GM21447 (cell line): Measurements from ENCODE around the gene OIP5.
"Not testable (repeated sequence)": the region's sequence is repeated elsewhere in the genome, so short reads cannot be mapped to it uniquely, and the experiment has no call there.

Experiments
- ATAC-seq: cut with Tn5 transposase; IDR thresholded peaks from one replicate; pipeline ENCODE4 v1.9.1; 2021; ENCODE audit not compliant: unreplicated experiment

Gene OIP5

DNA sequence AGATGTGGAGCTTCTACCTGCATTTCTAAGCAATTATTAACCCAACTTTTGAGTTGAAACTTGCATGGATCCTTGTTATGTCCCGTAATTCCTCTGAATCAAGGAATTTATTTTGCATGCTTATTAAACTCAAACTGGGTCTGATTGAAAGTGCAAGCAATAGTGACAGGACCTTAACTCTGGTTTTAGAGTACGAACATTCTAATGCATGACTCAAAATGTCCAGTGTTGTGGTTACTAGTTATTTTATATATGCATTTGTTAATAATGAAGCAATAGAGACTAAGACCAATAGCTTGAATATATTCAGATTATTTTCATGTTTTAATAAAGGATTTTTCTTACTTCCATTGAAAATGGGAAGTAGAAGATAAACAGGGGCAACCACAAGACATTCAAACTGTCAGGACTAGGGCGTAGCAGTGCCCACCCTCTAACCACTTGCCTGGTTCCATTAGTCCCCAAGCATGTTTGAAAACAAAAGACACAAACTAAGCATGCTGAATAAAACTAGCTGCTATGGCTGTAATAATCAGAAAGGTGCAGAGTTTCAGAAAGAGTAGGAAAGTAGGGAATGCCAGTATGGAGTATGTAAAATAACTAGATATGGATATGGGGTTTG is 28.1 kb downstream of the OIP5 start:
- ATAC-seq, result no peak

DNA sequence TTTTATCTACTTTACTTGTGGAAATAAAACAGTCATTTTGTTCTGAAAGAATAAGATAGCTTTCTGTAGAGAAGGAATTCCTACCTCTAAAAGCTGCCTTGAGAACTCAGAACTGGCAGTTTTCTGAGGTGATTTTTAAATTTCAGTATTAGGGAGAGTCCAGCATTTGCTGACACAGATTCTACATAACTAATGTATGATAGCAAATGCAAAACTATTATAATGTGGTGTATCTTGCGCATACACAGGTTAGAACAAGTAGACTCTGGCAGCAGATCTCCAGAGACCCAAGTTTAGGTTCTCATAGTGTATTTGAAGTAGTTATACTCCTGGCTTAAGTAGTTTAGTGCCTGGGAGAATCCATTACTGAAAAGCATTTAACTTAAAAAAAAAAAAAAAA is 30.8 kb downstream of the OIP5 start:
- ATAC-seq, result no peak

DNA sequence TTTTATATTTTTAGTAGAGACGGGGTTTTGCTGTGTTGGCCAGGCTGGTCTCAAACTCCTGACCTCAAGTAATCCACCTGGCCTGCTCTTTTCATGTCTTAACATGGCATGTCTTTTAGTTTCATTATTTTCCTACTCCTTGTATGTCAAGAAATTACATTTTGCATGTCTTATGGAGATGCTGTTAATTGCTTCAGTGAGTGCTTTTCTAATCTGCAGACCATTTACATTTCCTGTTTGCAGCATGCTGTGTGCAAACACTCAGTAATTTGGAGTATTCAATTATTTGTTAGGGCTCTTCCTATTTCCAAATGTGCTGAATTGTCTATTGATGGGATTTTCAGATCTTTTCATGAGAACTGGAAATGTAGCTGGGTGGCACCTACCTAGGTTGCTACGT is 31.3 kb downstream of the OIP5 start:
- not testable (repeated sequence) for ATAC-seq

DNA sequence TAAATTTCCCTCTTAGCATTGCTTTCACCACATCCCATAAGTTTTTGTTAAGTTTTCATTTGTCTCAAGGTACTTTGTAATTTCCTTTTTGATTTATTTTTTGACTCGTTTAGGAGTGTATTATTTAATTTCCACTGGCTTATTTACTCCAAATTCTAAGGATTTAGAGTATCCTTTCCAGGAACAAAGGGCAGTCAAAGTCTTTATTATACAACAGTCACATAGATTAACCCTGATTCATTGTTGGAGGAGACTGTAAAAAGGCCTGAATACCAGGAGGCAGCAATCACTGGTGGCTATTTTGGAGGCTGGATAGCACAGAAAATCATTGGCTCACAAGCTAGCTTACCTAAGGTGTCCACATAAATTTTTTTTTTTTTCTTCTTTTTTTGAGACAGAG is 39.9 kb downstream of the OIP5 start:
- no peak for ATAC-seq

DNA sequence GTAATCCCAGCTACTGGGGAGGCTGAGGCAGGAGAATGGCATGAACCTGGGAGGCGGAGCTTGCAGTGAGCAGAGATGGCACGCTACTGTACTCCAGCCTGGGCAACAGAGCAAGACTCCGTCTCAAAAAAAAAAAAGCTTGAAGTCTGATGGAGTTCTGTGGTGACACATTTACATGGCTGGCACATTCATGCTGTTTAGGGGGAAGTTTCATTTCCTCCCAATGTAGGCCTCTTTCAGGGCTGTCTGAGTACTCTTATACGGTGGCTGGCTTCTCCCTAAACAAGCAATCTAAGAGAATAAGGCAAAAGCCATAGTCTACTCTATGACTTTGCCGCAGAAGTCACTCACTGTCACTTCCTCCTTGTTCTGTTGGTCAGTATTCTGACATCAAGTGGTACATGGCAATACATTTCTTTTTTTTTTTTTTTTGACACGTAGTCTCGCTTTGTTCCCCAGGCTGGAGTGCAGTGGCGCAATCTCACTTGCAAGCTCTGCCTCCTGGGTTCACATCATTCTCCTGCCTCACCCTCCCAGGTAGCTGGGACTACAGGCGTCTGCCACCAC is 41.2 kb downstream of the OIP5 start:
- peak; percentile 84 for ATAC-seq

DNA sequence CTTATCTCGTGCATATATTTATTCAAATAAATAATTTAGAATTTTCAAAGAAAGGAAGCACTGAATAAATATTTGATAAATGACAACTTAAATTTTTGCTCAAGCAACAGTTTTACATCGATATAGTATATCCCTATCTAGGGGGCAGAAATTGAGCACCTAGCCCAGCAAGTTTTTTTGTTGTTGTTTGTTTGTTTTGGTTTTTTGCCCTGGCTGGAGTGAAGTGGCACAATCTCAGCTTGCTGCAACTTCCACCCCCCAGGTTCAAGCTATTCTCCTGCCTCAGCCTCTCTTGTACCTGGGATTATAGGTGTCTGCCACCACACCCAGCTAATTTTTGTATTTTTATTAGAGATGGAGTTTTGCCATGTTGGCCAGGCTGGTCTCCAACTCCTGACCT is 42.4 kb downstream of the OIP5 start:
- no peak for ATAC-seq

DNA sequence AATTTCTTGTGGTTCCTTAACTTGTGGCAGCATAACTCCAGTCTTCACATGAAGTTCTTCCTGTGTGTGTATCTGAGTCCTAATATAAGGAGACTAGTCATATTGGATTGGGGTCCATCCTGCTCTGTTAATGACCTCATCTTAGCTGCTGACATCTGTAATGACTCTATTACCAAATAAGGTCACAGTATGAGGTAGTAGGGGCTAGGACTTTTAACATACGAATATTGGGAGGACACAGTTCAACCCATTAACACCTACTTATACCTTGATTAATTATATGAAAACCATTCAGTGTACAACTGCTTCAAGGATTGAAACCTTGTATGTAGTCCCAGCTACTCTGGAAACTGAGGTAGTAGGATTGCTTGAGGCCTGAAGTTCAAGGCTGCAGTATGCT is 43.9 kb downstream of the OIP5 start:
- no peak for ATAC-seq

DNA sequence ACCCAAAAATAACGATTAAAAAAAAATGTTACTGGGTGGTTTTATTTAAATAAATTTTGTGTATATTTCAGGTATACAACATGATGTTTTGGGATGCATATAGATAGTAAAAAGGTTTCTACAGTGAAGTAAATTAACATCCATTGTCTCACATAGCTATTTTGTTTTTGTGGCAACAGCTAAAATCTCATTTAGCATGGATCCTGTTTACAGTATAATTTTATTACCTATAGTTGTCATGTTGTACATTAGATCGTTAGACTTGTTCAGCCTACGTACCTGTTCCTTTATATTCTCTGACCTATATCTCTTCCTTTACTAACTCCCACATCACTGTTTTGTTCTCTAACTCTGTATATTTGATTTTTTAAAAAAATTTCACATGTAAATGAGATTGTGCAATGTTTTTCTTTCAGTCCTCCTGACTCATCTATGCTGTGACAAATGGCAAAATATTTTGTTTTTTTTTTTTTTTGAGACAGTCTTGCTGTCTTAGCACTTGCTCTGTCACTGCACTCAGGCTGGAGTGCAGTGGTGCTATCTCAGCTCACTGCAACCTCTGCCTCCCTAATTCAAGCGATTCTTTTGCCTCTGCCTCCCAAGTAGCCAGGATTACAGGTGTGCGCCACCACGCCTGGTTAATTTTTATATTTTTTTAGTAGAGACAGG is 45.6 kb downstream of the OIP5 start:
- ATAC-seq, result no peak

DNA sequence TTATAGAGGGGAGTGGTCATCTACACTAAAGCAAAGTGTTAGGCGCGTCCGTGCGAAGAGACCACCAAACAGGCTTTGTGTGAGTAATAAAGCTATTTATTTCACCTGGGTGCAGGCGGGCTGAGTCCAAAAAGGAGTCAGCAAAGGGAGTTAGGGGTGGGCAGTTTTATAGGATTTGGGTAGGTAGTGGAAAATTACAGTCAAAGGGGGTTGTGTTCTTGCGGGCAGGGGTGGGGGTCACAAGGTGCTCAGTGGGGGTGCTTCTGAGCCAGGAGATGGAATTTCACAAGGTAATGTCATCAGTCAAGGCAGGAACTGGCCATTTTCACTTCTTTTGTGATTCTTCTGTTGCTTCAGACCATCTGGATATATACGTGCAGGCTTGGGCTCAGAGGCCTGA is 47.1 kb downstream of the OIP5 start:
- no peak for ATAC-seq

DNA sequence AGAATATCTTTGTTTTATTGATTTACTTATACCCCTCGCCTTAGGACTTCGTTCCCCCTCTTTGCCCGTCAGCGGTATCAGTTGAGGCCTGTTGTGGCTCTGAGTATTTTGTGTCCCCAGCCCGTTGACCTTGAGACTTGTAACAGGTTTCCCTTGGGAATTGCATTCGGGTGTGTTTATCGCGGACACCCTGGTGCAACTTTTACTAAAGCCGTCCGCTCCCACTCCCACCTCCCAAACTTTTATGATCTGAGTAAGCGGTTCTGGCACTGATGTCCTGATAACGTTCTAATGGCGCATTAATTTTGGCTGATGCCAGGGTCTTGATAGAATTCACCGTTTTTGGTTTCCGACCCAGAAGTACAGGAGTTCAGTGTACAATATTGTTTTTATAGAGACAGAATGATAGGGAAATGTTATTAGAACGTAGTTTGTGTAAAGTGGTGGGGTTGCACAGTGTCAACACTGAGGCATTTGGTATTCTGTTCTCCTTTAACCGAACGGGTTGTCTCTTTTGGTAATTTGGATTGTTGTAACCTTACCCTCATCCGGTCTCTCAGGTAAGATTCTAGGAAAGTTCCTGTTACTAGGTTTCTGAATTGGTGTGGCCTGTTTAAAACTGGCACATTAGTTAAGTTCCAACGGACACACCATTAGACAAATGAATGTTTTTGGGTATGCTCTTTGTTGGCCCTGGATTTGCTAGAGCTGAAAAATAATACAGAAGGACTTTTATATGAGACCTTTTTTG is 47.8 kb downstream of the OIP5 start:
- ATAC-seq, result no peak

DNA sequence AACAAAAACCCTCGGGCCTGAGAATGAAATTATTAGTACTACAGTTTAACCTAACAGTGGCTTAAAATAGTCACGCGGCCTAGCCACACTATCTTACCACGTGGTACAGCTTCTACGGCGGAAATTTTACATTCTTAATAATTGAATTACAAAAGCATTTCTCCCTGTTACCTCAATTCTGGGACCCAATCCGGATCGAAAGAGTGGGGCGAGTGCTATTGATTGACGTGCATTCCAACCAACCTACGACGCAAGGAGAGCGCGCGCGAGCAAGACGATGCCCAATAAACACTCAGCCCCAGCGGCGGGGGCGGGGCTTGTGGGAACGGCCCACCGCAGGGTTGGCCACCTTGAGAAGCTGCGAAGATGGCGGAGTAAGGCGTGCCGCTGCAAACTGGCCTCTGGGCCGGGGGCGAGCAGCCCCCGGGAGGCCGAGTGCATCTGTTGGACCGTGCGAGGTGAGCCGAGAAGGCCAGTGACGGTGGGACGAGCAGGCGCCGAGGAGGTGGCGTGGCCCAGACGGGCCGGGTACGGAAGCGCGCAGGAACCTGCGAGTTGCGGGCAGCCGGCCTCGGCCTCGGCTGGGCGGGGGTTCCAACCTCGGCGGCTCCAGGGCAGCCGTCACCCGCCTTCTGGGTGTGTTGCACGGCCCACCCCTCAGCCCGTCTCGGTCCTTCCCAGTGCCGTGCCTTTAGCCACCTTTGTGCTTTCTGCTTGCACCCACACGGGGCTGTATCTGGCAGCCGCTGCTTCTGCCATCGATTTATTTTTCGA is 48.6 kb downstream of the OIP5 start:
- ATAC-seq, result peak; percentile 93

DNA sequence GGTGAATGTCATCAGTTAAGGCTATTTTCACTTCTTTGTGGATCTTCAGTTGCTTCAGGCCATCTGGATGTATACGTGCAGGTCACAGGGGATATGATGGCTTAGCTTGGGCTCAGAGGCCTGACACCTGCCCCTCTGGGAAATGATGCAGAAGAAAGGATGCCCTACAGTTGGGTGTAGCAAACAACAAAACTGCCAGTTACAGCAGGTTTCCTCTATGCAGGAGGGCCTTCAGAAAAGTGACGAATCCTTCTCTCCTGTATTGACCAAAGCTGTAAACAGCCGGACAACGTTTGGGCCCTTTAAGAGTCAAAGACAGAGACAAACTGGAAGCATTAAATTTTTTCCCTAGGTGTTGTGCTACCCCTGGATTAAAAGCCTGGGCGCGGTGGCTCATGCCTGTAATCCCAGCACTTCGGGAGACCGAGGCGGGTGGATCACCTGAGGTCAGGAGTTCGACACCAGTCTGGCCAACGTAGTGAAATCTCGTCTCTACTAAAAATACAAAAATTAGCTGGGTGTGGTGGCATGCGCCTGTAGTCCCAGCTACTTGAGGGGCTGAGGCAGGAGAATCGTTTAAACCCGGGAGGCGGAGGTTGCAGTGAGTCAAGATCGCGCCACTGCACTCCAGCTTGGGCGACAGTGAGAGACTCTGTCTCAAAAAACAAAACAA is 49.3 kb downstream of the OIP5 start:
- not testable (repeated sequence) for ATAC-seq

DNA sequence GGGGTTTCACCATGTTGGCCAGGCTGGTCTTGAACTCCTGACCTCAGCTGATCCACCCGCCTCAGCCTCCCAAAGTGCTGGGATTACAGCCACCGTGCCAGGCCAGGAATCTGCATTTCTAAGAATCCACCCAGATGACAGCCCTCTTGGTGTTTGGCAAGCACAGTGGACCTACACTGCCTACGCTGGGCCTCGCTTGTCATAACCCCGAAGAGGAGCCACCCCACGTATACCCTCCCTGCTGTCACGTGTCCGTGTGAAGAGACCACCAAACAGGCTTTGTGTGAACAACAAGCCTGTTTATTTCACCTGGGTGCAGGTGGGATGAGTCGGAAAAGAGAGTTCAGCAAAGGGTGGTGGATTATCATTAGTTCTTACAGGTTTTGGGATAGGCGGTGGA is 50.0 kb downstream of the OIP5 start:
- ATAC-seq, result not testable (repeated sequence)

DNA sequence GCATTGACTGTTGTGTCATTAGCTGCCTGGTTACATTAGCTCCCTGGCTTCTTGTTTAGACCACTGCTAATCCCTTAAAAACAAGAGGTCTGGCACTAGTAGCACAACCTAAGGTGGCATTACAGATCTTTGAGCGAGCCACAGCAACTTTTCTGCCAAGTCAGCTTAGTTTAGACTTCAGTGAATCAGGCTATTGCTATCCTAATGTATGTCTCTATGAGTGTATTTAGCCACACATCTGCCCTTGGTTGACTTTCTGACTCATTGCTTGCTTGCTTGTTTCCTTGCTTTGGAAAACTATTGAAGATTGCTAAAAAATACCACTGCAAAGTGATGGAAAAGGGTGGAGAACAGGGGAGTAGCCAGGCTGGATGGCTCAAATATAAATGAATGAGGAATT is 51.2 kb downstream of the OIP5 start:
- ATAC-seq, result no peak

DNA sequence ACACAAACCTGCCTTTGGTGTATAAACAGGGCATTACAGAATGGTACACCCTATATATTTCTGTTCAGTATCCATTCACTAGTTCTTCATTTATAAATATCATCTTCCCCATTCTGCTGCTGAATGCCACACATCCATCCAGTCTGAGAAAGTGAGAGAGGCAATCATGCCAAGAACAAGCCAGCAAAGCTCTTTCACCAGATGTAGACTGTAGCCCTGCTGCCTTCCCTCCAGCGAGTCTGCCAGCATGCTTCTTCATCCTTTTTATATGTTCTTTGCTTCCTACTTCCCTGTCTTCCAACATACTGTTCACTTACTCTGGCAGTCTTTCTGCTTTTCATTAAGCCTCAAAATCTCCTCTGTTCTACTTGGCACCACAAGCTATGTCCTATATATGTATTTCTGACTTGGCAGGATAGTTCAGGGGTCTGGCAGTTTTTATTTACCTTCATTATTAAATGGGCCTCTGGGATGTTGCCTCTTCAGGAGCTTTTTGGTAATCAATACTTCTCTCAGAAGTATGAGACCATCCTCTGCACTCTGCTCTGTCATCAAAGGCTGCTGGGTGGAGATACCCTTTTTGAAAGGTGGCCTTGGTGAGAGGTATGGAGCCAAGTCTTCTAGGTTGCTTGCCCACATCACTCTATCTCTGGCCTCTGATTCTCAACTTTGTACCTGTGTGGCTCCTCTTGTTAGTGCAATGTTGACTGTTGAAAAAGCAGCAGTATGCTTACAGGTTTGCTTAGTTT is 52.7 kb downstream of the OIP5 start:
- ATAC-seq, result no peak

DNA sequence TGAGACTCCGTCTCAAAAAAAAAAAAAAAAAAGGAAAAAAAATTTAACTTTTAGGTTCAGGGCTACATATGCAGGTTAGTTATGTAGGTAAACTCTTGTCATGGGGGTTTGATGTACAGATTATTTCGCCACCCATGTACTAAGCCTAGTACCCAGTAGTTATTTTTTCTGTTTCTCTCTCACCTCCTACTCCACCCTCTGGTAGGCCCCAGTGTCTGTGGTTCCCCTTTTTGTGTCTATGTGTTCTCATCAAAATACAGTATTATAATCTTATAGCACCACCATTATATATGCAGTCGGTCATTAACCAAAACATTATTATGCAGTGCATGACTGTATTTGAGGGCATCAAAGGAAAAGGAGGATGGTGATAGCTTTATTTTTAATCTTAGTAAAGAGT is 54.1 kb downstream of the OIP5 start:
- ATAC-seq, result no peak

DNA sequence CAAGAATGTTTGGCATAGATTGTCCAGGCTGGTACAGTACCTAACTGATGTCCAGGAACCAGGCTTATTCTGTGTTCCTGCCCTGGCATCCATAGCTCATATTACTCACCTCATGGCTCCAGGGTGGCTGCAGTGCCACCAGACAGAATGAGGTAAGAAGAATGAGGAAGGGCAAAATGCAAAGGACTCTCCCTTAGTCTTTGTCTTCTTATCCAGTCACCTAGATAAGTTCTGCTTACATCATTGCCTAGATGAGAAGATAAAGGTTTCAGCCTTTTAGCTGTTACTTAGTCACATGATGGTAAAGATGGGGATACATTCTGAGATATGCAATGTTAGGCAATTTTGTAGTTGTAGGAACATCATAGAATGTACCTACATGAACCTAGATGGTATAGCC is 55.6 kb downstream of the OIP5 start:
- ATAC-seq, result no peak

DNA sequence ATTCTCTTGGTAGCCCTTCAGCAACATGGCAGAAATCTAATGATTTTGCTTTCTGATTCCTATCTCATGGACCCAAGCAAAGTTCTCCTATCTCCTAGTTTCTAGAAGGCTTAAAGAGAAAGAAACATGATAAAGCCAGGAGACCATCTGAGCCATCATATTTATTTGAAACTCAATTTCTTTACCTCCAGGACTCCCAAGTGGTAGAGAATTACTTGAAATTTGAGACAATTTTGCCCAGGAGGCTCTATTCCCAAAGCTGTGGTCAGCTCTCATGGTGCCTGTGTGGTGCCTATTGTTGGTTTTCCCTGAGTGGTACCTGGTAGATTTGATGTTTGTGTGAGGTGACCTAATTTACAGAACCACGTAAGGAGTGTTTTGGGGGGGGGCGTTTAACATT is 62.5 kb downstream of the OIP5 start:
- no peak for ATAC-seq

DNA sequence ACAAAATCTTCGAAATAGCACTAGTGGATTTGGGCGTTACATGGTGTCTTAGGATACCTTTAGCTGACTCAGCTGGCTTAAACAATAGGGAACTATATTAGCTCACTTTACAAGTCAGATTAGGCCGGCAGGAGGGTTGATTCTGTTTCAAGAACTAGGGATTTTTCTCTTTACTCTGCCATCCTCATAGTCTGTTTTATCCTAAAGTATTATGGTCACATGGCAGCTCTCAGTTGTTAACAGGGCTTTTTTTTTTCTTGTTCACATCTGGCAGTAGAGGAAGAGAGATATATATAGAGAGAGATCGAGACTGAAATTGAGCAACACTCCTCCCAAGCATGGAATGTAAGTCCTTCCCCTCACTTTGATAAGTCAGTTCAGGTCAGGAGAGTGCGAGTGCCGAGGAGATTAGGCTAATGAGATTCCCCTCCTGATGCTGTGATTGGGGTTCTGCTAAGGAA is 68.5 kb downstream of the OIP5 start:
- no peak for ATAC-seq

DNA sequence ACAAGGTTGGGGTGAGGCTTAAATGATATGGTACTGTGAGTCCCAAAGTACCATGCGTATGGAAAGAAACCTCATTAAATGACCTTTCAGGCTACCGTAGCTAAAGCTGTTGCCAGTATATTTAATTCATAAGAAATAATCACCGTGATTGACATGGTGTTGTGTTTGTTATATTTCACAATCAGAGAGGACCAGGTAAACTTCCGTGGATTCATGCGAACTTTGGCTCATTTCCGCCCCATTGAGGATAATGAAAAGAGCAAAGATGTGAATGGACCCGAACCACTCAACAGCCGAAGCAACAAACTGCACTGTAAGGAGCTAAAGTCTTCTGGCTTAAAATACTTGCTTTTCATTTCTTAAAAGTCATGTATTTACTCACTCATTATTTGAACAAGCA is 69.8 kb downstream of the OIP5 start:
- no peak for ATAC-seq
